ENCODE measurements around the gene PDGFD.

Gene PDGFD

GRCh38 chr11:104089481-104089880 is 74.5 kb downstream of the PDGFD start:
- Histone ChIP-seq H3K9me3 (ENCODE audit: control extremely low read depth in 1 of 5, control insufficient read depth in 4 of 5, insufficient read depth in 2 of 5, low read depth in 1 of 5, low read length in 4 of 5) (no peaks in the 10 kb centered on the region), H3K4me1 (ENCODE audit: control extremely low read depth in 1 of 4, control insufficient read depth in 4 of 4, insufficient read depth in 4 of 4, low read length in 3 of 4) (no peaks in the 10 kb centered on the region), H3K27ac (ENCODE audit: insufficient read depth in 1 of 2, low read depth in 1 of 2, low read length in 2 of 2, poor library complexity in 1 of 2, severe bottlenecking in 2 of 2) (no peak overlapping the region), H3K4me3 (ENCODE audit: control insufficient read depth in 1 of 7, extremely low read depth in 1 of 7, insufficient read depth in 4 of 7, low read depth in 2 of 7, low read length in 6 of 7) (no peak overlapping the region), H3K27me3 (replicated peaks in 2 of 5; ENCODE audit: control insufficient read depth in 4 of 5, insufficient read depth in 5 of 5, low read length in 4 of 5) (no peaks in the 10 kb centered on the region), H3K36me3 (ENCODE audit: control insufficient read depth in 4 of 4, insufficient read depth in 4 of 4, low read length in 3 of 4) (no peaks in the 10 kb centered on the region)
- 100% methylated on average over 1 of the region's 2 CpGs for WGBS (ENCODE audit: insufficient coverage)
- ChIA-PET CTCF (no interaction called here), POLR2A (no interaction called here)
- DNase-seq = no peak

GRCh38 chr11:104086621-104087020 is 77.3 kb downstream of the PDGFD start:
- Histone ChIP-seq H3K27ac (ENCODE audit: insufficient read depth in 1 of 2, low read depth in 1 of 2, low read length in 2 of 2, poor library complexity in 1 of 2, severe bottlenecking in 2 of 2) (no peak overlapping the region), H3K4me3 (ENCODE audit: control insufficient read depth in 1 of 7, extremely low read depth in 1 of 7, insufficient read depth in 4 of 7, low read depth in 2 of 7, low read length in 6 of 7) (no peak overlapping the region), H3K27me3 (replicated peaks in 2 of 5; ENCODE audit: control insufficient read depth in 4 of 5, insufficient read depth in 5 of 5, low read length in 4 of 5) (no peaks in the 10 kb centered on the region), H3K4me1 (ENCODE audit: control extremely low read depth in 1 of 4, control insufficient read depth in 4 of 4, insufficient read depth in 4 of 4, low read length in 3 of 4) (no peaks in the 10 kb centered on the region), H3K36me3 (ENCODE audit: control insufficient read depth in 4 of 4, insufficient read depth in 4 of 4, low read length in 3 of 4) (no peaks in the 10 kb centered on the region), H3K9me3 (ENCODE audit: control extremely low read depth in 1 of 5, control insufficient read depth in 4 of 5, insufficient read depth in 2 of 5, low read depth in 1 of 5, low read length in 4 of 5) (no peaks in the 10 kb centered on the region)
- WGBS (ENCODE audit: insufficient coverage) = 83% methylated on average over 4 of the region's 5 CpGs
- ChIA-PET POLR2A (no interaction called here), CTCF (interaction anchor here (0.6 kb wide), 1 partner anchor 172 kb away, joined by 3 read pairs; no protein-coding TSS in a partner anchor)
- no peak for DNase-seq

DNA sequence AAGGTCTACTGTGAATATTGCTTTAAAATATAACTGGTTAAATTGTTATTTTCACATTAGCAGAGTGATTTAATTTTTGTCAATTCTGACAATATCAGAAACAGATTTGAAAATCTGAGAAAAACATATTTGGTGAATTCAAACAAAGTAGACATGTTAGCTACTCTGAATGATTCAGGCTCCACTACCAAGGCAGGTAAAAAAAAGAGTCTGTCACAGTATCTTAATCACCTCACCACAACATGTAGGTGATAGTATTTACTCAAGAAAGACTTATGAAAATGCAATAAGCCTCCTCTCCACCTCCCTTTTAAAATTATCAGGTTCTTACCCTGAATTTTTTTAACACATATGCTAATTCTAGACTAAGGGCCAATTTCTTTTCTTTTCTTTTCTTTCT is 85.0 kb downstream of the PDGFD start:
- Histone ChIP-seq H3K27me3 (replicated peaks in 2 of 5; ENCODE audit: control insufficient read depth in 4 of 5, insufficient read depth in 5 of 5, low read length in 4 of 5) (no peaks in the 10 kb centered on the region), H3K4me3 (ENCODE audit: control insufficient read depth in 1 of 7, extremely low read depth in 1 of 7, insufficient read depth in 4 of 7, low read depth in 2 of 7, low read length in 6 of 7) (no peak overlapping the region), H3K4me1 (ENCODE audit: control extremely low read depth in 1 of 4, control insufficient read depth in 4 of 4, insufficient read depth in 4 of 4, low read length in 3 of 4) (peaks cover 0 to 24% (median 10%) of the 10 kb centered on the region in 4 experiments), H3K9me3 (ENCODE audit: control extremely low read depth in 1 of 5, control insufficient read depth in 4 of 5, insufficient read depth in 2 of 5, low read depth in 1 of 5, low read length in 4 of 5) (no peaks in the 10 kb centered on the region), H3K36me3 (ENCODE audit: control insufficient read depth in 4 of 4, insufficient read depth in 4 of 4, low read length in 3 of 4) (no peaks in the 10 kb centered on the region), H3K27ac (ENCODE audit: insufficient read depth in 1 of 2, low read depth in 1 of 2, low read length in 2 of 2, poor library complexity in 1 of 2, severe bottlenecking in 2 of 2) (no peak overlapping the region)
- ChIA-PET CTCF (no interaction called here), POLR2A (no interaction called here)
- no peak for DNase-seq

DNA sequence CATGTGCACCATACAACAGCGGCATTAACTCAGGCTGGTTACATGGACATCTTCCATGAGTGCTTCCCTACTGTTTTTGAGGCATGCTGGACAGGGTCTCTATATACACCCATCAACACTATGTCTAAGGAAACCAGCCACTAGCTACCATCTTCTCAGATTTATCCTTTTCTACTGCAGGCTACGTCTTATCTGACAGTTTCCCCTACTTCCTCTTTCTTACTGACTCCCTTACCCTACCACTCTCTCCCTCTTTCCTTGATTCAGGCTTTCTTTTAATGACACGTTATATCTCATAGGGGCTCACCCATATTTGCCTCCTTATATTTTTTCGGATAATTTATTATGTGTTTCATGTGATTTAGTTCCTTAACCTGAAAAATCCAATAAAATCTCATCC is 85.7 kb downstream of the PDGFD start:
- Histone ChIP-seq H3K27me3 (replicated peaks in 2 of 5; ENCODE audit: control insufficient read depth in 4 of 5, insufficient read depth in 5 of 5, low read length in 4 of 5) (no peaks in the 10 kb centered on the region), H3K9me3 (ENCODE audit: control extremely low read depth in 1 of 5, control insufficient read depth in 4 of 5, insufficient read depth in 2 of 5, low read depth in 1 of 5, low read length in 4 of 5) (no peaks in the 10 kb centered on the region), H3K4me3 (ENCODE audit: control insufficient read depth in 1 of 7, extremely low read depth in 1 of 7, insufficient read depth in 4 of 7, low read depth in 2 of 7, low read length in 6 of 7) (no peak overlapping the region), H3K27ac (ENCODE audit: insufficient read depth in 1 of 2, low read depth in 1 of 2, low read length in 2 of 2, poor library complexity in 1 of 2, severe bottlenecking in 2 of 2) (no peak overlapping the region), H3K36me3 (ENCODE audit: control insufficient read depth in 4 of 4, insufficient read depth in 4 of 4, low read length in 3 of 4) (no peaks in the 10 kb centered on the region), H3K4me1 (ENCODE audit: control extremely low read depth in 1 of 4, control insufficient read depth in 4 of 4, insufficient read depth in 4 of 4, low read length in 3 of 4) (peaks cover 3 to 31% (median 15%) of the 10 kb centered on the region in 4 experiments)
- POLR2A ChIA-PET = no interaction called here
- 40% methylated on average over 2 of the region's 4 CpGs for WGBS (ENCODE audit: insufficient coverage)
- CTCF ChIA-PET = no interaction called here
- DNase-seq = peak in 2 of 3 donors; percentile 44 to 64

DNA sequence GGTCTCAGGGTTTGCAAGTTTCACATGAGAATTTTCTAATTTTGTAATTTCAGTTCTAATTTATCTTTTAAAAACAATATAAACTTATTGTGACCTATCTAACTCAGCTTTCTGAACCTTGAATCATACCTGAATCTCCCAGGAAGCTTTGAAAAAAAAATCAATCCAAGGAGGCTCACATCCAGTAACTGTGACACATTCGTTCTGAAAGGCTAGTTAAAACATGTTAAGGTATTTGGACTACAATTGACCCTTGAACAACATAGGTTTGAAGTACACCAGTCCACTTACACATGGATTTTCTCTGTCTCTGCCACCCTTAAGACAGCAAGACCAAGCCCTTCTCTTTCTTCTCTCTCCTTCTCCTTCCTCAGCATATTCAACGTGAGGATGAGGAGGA is 87.5 kb downstream of the PDGFD start:
- Histone ChIP-seq H3K4me3 (ENCODE audit: control insufficient read depth in 1 of 7, extremely low read depth in 1 of 7, insufficient read depth in 4 of 7, low read depth in 2 of 7, low read length in 6 of 7) (no peak overlapping the region), H3K27ac (ENCODE audit: insufficient read depth in 1 of 2, low read depth in 1 of 2, low read length in 2 of 2, poor library complexity in 1 of 2, severe bottlenecking in 2 of 2) (no peak overlapping the region), H3K27me3 (replicated peaks in 2 of 5; ENCODE audit: control insufficient read depth in 4 of 5, insufficient read depth in 5 of 5, low read length in 4 of 5) (no peaks in the 10 kb centered on the region), H3K4me1 (ENCODE audit: control extremely low read depth in 1 of 4, control insufficient read depth in 4 of 4, insufficient read depth in 4 of 4, low read length in 3 of 4) (peaks cover 3 to 35% (median 16%) of the 10 kb centered on the region in 4 experiments), H3K9me3 (ENCODE audit: control extremely low read depth in 1 of 5, control insufficient read depth in 4 of 5, insufficient read depth in 2 of 5, low read depth in 1 of 5, low read length in 4 of 5) (no peaks in the 10 kb centered on the region), H3K36me3 (ENCODE audit: control insufficient read depth in 4 of 4, insufficient read depth in 4 of 4, low read length in 3 of 4) (no peaks in the 10 kb centered on the region)
- ChIA-PET POLR2A (no interaction called here), CTCF (no interaction called here)
- no CpG with 5 or more reads among the region's 2 CpGs for WGBS (ENCODE audit: insufficient coverage)
- DNase-seq = no peak

DNA sequence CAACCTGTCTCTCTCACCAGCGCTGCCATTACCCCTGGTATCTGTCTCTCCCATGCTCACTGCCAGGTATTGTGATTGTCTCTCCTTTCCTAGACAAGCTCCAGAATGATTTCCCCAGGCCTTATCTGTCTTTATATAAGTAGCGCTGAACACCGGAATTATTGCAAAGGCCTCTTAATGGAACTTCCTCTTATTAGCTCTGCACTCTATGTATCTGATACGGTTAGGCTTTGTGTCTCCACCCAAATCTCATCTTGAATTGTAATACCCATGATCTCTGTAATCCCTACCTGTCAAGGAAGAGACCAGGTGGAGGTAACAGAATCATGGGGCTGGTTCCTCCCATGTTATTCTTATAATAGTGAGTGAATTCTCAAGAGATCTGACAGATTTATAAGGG is 88.2 kb downstream of the PDGFD start:
- CTCF ChIA-PET = interaction anchor here (0.9 kb wide), 1 partner anchor 88 kb away, joined by 3 read pairs; the partner anchor contains the start of gene PDGFD
- no peak overlapping the region for H3K27ac ChIP-seq (ENCODE audit: insufficient read depth in 1 of 2, low read depth in 1 of 2, low read length in 2 of 2, poor library complexity in 1 of 2, severe bottlenecking in 2 of 2)
- WGBS (ENCODE audit: insufficient coverage) = 56% methylated on average over 3 of the region's 4 CpGs

DNA sequence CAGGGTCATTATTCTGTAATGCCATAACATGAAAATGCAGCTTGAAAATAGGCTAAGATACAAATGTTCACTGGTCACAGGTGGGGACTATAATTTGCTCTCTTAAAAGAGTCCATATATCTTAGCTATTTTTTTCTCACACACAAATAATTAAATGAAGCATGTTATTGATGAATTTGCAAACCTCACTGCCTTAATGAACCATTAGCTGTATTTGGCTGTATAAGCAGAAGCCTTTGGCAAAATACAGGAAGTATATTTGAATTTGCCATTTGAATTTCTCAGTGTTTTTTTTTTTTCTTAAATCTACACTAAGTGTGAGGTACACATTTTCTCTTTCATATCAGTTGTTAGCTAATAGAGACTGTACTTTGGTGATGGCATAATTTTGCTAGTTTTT is 88.9 kb downstream of the PDGFD start:
- ChIA-PET CTCF (interaction anchor here (0.9 kb wide), 1 partner anchor 88 kb away, joined by 3 read pairs; the partner anchor contains the start of gene PDGFD), POLR2A (no interaction called here)
- no peak overlapping the region for H3K27ac ChIP-seq (ENCODE audit: insufficient read depth in 1 of 2, low read depth in 1 of 2, low read length in 2 of 2, poor library complexity in 1 of 2, severe bottlenecking in 2 of 2)
- no peaks in the 10 kb centered on the region for H3K36me3 ChIP-seq (ENCODE audit: control insufficient read depth in 4 of 4, insufficient read depth in 4 of 4, low read length in 3 of 4)
- H3K9me3 ChIP-seq (ENCODE audit: control extremely low read depth in 1 of 5, control insufficient read depth in 4 of 5, insufficient read depth in 2 of 5, low read depth in 1 of 5, low read length in 4 of 5) = no peaks in the 10 kb centered on the region
- no peaks in the 10 kb centered on the region for H3K27me3 ChIP-seq (replicated peaks in 2 of 5; ENCODE audit: control insufficient read depth in 4 of 5, insufficient read depth in 5 of 5, low read length in 4 of 5)
- peak in 1 of 3 donors; percentile 14 for DNase-seq
- peaks cover 3 to 35% (median 16%) of the 10 kb centered on the region in 4 experiments for H3K4me1 ChIP-seq (ENCODE audit: control extremely low read depth in 1 of 4, control insufficient read depth in 4 of 4, insufficient read depth in 4 of 4, low read length in 3 of 4)
- H3K4me3 ChIP-seq (ENCODE audit: control insufficient read depth in 1 of 7, extremely low read depth in 1 of 7, insufficient read depth in 4 of 7, low read depth in 2 of 7, low read length in 6 of 7) = no peak overlapping the region

More for the DNA sequence above, 88.2 kb downstream of the PDGFD start:
- POLR2A ChIA-PET = no interaction called here
- Histone ChIP-seq H3K9me3 (ENCODE audit: control extremely low read depth in 1 of 5, control insufficient read depth in 4 of 5, insufficient read depth in 2 of 5, low read depth in 1 of 5, low read length in 4 of 5) (no peaks in the 10 kb centered on the region), H3K36me3 (ENCODE audit: control insufficient read depth in 4 of 4, insufficient read depth in 4 of 4, low read length in 3 of 4) (no peaks in the 10 kb centered on the region), H3K4me1 (ENCODE audit: control extremely low read depth in 1 of 4, control insufficient read depth in 4 of 4, insufficient read depth in 4 of 4, low read length in 3 of 4) (peaks cover 3 to 35% (median 16%) of the 10 kb centered on the region in 4 experiments), H3K4me3 (ENCODE audit: control insufficient read depth in 1 of 7, extremely low read depth in 1 of 7, insufficient read depth in 4 of 7, low read depth in 2 of 7, low read length in 6 of 7) (no peak overlapping the region), H3K27me3 (replicated peaks in 2 of 5; ENCODE audit: control insufficient read depth in 4 of 5, insufficient read depth in 5 of 5, low read length in 4 of 5) (no peaks in the 10 kb centered on the region)
- DNase-seq = peak in 2 of 3 donors; percentile 43 to 65

Measured in common myeloid progenitor, CD34-positive (primary cell).